Cardiac muscle cell (in vitro differentiated cells and primary cell): ENCODE measurements around the gene SLC16A4. TPM values are rescaled to one million over a fixed set of nuclear protein-coding genes. Genes with fewer than 3 reads are reported as not detected.

Experiments used
- DNase-seq, 2 donors: peaks; one replicate each; pipeline versions ENCODE4 v3.0.0 to v3.0.0-alpha.2; 2010 to 2017; ENCODE audit warnings: low read depth in 1 of 2, low spot score in 1 of 2
- H3K27ac ChIP-seq: fragments of 200-600 bp; sonication (generic); 2 replicates; pipeline ENCODE4 v1.5.1; 2016
- H3K27me3 ChIP-seq: fragments of 200-600 bp; sonication (generic); 2 replicates; pipeline ENCODE4 v1.6.0; 2016; ENCODE audit warnings: control low read depth
- H3K36me3 ChIP-seq: fragments of 200-600 bp; sonication (generic); 2 replicates; pipeline ENCODE4 v1.5.1; 2016; ENCODE audit warnings: control low read depth
- H3K4me1 ChIP-seq: fragments of 200-600 bp; sonication (generic); 2 replicates; pipeline ENCODE4 v1.8.1; 2017; ENCODE audit warnings: low read depth, mild to moderate bottlenecking, mixed run types
- H3K4me3 ChIP-seq: fragments of 200-600 bp; sonication (generic); 2 replicates; pipeline ENCODE4 v1.5.1; 2016; ENCODE audit warnings: mild to moderate bottlenecking
- H3K9me3 ChIP-seq: fragments of 200-600 bp; sonication (generic); 2 replicates; pipeline ENCODE4 v1.5.1; 2017; ENCODE audit warnings: low read depth, mild to moderate bottlenecking, control low read depth
- CTCF ChIP-seq: IDR thresholded peaks from 2 replicates; pipeline ENCODE4 v1.5.1; 2012; ENCODE audit warnings: low read depth, mild to moderate bottlenecking, low read length
- polyA plus RNA-seq: library from polyadenylated mRNA; unstranded; fragments of >200 nt; fragmentation: Nextera tagmentation; extraction: Ambion mirVana; gene quantifications from 2 replicates; pipeline ENCODE4 v1.2.1, GENCODE V29; 2016
- total RNA-seq: library from RNA; depleted of rRNA; stranded (reverse); fragments of >200 nt; gene quantifications from 2 replicates; pipeline ENCODE4 v1.2.3, GENCODE V29; 2016

The SLC16A4 gene
- total and polyA plus RNA-seq, 2 experiments from 2014 or later: 0.66 to 0.87 TPM

GRCh38 chr1:110341872-110342331, 48.9 kb downstream of the SLC16A4 start:
- no peak for TF ChIP-seq CTCF

GRCh38 chr1:110341146-110341871, 49.5 kb downstream of the SLC16A4 start:
- Histone ChIP-seq H3K27me3 (no peaks in the 10 kb centered on the region), H3K4me1 (peaks cover 40% of the 10 kb centered on the region), H3K9me3 (no peaks in the 10 kb centered on the region), H3K27ac (peak overlapping the region; percentile 99), H3K4me3 (no peak overlapping the region), H3K36me3 (peaks cover 21% of the 10 kb centered on the region)
- no peak for TF ChIP-seq CTCF
- DNase-seq: no peak

More at GRCh38 chr1:110341872-110342331, 48.9 kb downstream of the SLC16A4 start:
- no peak for DNase-seq
- Histone ChIP-seq H3K4me3 (peak overlapping the region; percentile 7), H3K36me3 (peaks cover 21% of the 10 kb centered on the region), H3K27me3 (no peaks in the 10 kb centered on the region), H3K27ac (no peak overlapping the region), H3K9me3 (no peaks in the 10 kb centered on the region), H3K4me1 (peaks cover 40% of the 10 kb centered on the region)

GRCh38 chr1:110340207-110340468, 50.7 kb downstream of the SLC16A4 start:
- no peak for DNase-seq
- Histone ChIP-seq H3K4me1 (peaks cover 40% of the 10 kb centered on the region), H3K9me3 (no peaks in the 10 kb centered on the region), H3K36me3 (peaks cover 19% of the 10 kb centered on the region), H3K27ac (peak overlapping the region; percentile 99), H3K4me3 (peak overlapping the region; percentile 90), H3K27me3 (no peaks in the 10 kb centered on the region)
- no peak for TF ChIP-seq CTCF

GRCh38 chr1:110339407-110340206, 51.2 kb downstream of the SLC16A4 start:
- peaks cover 18% of the 10 kb centered on the region for H3K36me3 ChIP-seq
- peak overlapping the region; percentile 90 for H3K4me3 ChIP-seq
- H3K4me1 ChIP-seq: peaks cover 40% of the 10 kb centered on the region
- no peaks in the 10 kb centered on the region for H3K27me3 ChIP-seq
- peak overlapping the region; percentile 99 for H3K27ac ChIP-seq
- no peaks in the 10 kb centered on the region for H3K9me3 ChIP-seq
- peak; percentile 56 to 70 for DNase-seq
- peak; percentile 39 for TF ChIP-seq CTCF

GRCh38 chr1:110338886-110339406, 51.9 kb downstream of the SLC16A4 start, which contains the start of gene RBM15:
Gene RBM15, plus strand, starts transcription at chr1:110339377. Its CDS starts 29 bp downstream, at chr1:110339406.
- peak within 1 kb of the TSS; percentile 99 for H3K27ac ChIP-seq
- peak within 1 kb of the TSS; percentile 90 for H3K4me3 ChIP-seq
- peaks cover 12% of the 10 kb centered on the region for H3K36me3 ChIP-seq
- peaks cover 34% of the 10 kb centered on the region for H3K4me1 ChIP-seq
- peak; percentile 100 for DNase-seq
- H3K27me3 ChIP-seq: no peaks in the 10 kb centered on the region
- TF ChIP-seq CTCF: no peak
- H3K9me3 ChIP-seq: no peaks in the 10 kb centered on the region
